Measurements from ENCODE around the gene HRH4.
A peak's percentile ranks its signal among the peaks of the same experiment; 100 is the strongest.

The HRH4 gene

GRCh38 chr18:24479371-24479770, 18.9 kb downstream of the HRH4 start:
- no peak for DNase-seq (ENCODE audit: low read depth)
- no peak overlapping the region for H3K4me3 ChIP-seq (ENCODE audit: low read depth, low read length)
- no peak for TF ChIP-seq MAX (IDR thresholded peaks at IDR 0.05; ENCODE audit: low read depth, low read length)
- no peak for TF ChIP-seq MYC (IDR thresholded peaks at IDR 0.05; ENCODE audit: low read depth, low read length)
- no peak for TF ChIP-seq POLR2A (IDR thresholded peaks at IDR 0.05; ENCODE audit: extremely low read depth, insufficient read length)
- no peak for TF ChIP-seq CTCF (IDR thresholded peaks at IDR 0.05; ENCODE audit: low read depth, low read length)

GRCh38 chr18:24482821-24483220, 22.4 kb downstream of the HRH4 start:
- H3K4me3 ChIP-seq (ENCODE audit: low read depth, low read length), result no peak overlapping the region
- TF ChIP-seq CTCF (IDR thresholded peaks at IDR 0.05; ENCODE audit: low read depth, low read length), result no peak
- TF ChIP-seq MYC (IDR thresholded peaks at IDR 0.05; ENCODE audit: low read depth, low read length), result no peak
- no peak for TF ChIP-seq MAX (IDR thresholded peaks at IDR 0.05; ENCODE audit: low read depth, low read length)
- no peak for TF ChIP-seq POLR2A (IDR thresholded peaks at IDR 0.05; ENCODE audit: extremely low read depth, insufficient read length)
- DNase-seq (ENCODE audit: low read depth), result no peak

GRCh38 chr18:24485681-24486080, 25.2 kb downstream of the HRH4 start:
- H3K4me3 ChIP-seq (ENCODE audit: low read depth, low read length), result no peak overlapping the region
- no peak for TF ChIP-seq POLR2A (IDR thresholded peaks at IDR 0.05; ENCODE audit: extremely low read depth, insufficient read length)
- TF ChIP-seq CTCF (IDR thresholded peaks at IDR 0.05; ENCODE audit: low read depth, low read length), result no peak
- no peak for TF ChIP-seq MAX (IDR thresholded peaks at IDR 0.05; ENCODE audit: low read depth, low read length)
- TF ChIP-seq MYC (IDR thresholded peaks at IDR 0.05; ENCODE audit: low read depth, low read length), result no peak
- peak; percentile 45 for DNase-seq (ENCODE audit: low read depth)

- no peak for TF ChIP-seq POLR2A (IDR thresholded peaks at IDR 0.05; ENCODE audit: extremely low read depth, insufficient read length)
- no peak for TF ChIP-seq CTCF (IDR thresholded peaks at IDR 0.05; ENCODE audit: low read depth, low read length)
- TF ChIP-seq MAX (IDR thresholded peaks at IDR 0.05; ENCODE audit: low read depth, low read length), result no peak
- no peak for TF ChIP-seq MYC (IDR thresholded peaks at IDR 0.05; ENCODE audit: low read depth, low read length)
- DNase-seq (ENCODE audit: low read depth), result no peak
- H3K4me3 ChIP-seq (ENCODE audit: low read depth, low read length), result no peak overlapping the region
Measured at GRCh38 chr18:24486684-24487083, 26.2 kb downstream of the HRH4 start.

- no peak overlapping the region for H3K4me3 ChIP-seq (ENCODE audit: low read depth, low read length)
- DNase-seq (ENCODE audit: low read depth), result peak; percentile 51
- TF ChIP-seq CTCF (IDR thresholded peaks at IDR 0.05; ENCODE audit: low read depth, low read length), result peak; percentile 53
- TF ChIP-seq MAX (IDR thresholded peaks at IDR 0.05; ENCODE audit: low read depth, low read length), result no peak
- no peak for TF ChIP-seq MYC (IDR thresholded peaks at IDR 0.05; ENCODE audit: low read depth, low read length)
- no peak for TF ChIP-seq POLR2A (IDR thresholded peaks at IDR 0.05; ENCODE audit: extremely low read depth, insufficient read length)
Measured at GRCh38 chr18:24488824-24489493, 28.5 kb downstream of the HRH4 start.
